HepG2 (cell line): Measurements from ENCODE around the gene MORN1. TPM values are rescaled to one million over a fixed set of nuclear protein-coding genes. Genes with fewer than 3 reads are reported as not detected.

Source experiments
- ARID2 ChIP-seq: sonication (generic); formaldehyde crosslinking; IDR thresholded peaks from 2 replicates; pipeline ENCODE4 v1.8.1; 2022; ENCODE audit warnings: mild to moderate bottlenecking, missing genetic modification reagents, borderline replicate concordance
- BRCA1 ChIP-seq: sonication (generic); formaldehyde crosslinking; IDR thresholded peaks from 2 replicates; pipeline ENCODE4 v1.4.0; 2020; ENCODE audit warnings: missing genetic modification reagents
- BRD4 ChIP-seq: sonication (generic); formaldehyde crosslinking; IDR thresholded peaks from 2 replicates; pipeline ENCODE4 v1.4.0; 2020; ENCODE audit warnings: missing genetic modification reagents
- CENPX ChIP-seq: sonication (generic); formaldehyde crosslinking; IDR thresholded peaks from 2 replicates; pipeline ENCODE4 v1.9.0; 2021; ENCODE audit warnings: mild to moderate bottlenecking, missing genetic modification reagents, moderate library complexity
- DMAP1 ChIP-seq: IDR thresholded peaks from 2 replicates; pipeline ENCODE4 v1.6.1; 2016
- JDP2 ChIP-seq: sonication (generic); formaldehyde crosslinking; IDR thresholded peaks from 2 replicates; pipeline ENCODE4 v1.8.1; 2022; ENCODE audit warnings: missing genetic modification reagents, borderline replicate concordance
- LCORL ChIP-seq, 2 experiments: fragments of 450-650 bp in 1 of 2; sonication (generic) in 1 of 2; formaldehyde crosslinking in 1 of 2; IDR thresholded peaks; 2 replicates each; pipeline versions ENCODE4 v1.5.0 to v1.6.1; 2017 to 2020; ENCODE audit warnings: antibody characterized with exemption in 1 of 2, missing genetic modification reagents in 1 of 2
- MYNN ChIP-seq: sonication (generic); formaldehyde crosslinking; IDR thresholded peaks from 2 replicates; pipeline ENCODE4 v1.4.0; 2020; ENCODE audit warnings: mild to moderate bottlenecking, low read depth, missing genetic modification reagents
- NFKB2 ChIP-seq: sonication (generic); formaldehyde crosslinking; IDR thresholded peaks from 2 replicates; pipeline ENCODE4 v1.4.0; 2020; ENCODE audit warnings: missing genetic modification reagents, borderline replicate concordance
- NR2F2 ChIP-seq: IDR thresholded peaks from 2 replicates; pipeline ENCODE4 v1.6.1; 2012; ENCODE audit warnings: low read depth, inconsistent platforms, borderline replicate concordance
- PAX8 ChIP-seq: sonication (generic); formaldehyde crosslinking; IDR thresholded peaks from 2 replicates; pipeline ENCODE4 v1.8.0; 2022; ENCODE audit warnings: mild to moderate bottlenecking, missing genetic modification reagents, borderline replicate concordance
- SOX5 ChIP-seq: IDR thresholded peaks from 2 replicates; pipeline ENCODE4 v1.6.1; 2016; ENCODE audit warnings: borderline replicate concordance
- TSC22D2 ChIP-seq: sonication (generic); formaldehyde crosslinking; IDR thresholded peaks from 2 replicates; pipeline ENCODE4 v1.5.1; 2020; ENCODE audit warnings: missing genetic modification reagents, mild to moderate bottlenecking, borderline replicate concordance
- ZFX ChIP-seq: sonication (generic); formaldehyde crosslinking; IDR thresholded peaks from 2 replicates; pipeline ENCODE4 v1.4.0; 2020; ENCODE audit warnings: mild to moderate bottlenecking, low read depth, missing genetic modification reagents, moderate library complexity
- ZNF136 ChIP-seq: sonication (generic); formaldehyde crosslinking; IDR thresholded peaks from 2 replicates; pipeline ENCODE4 v1.8.1; 2022; ENCODE audit warnings: low read depth, mild to moderate bottlenecking, moderate library complexity, missing genetic modification reagents
- ZNF329 ChIP-seq: sonication (generic); formaldehyde crosslinking; IDR thresholded peaks from 2 replicates; pipeline ENCODE4 v1.9.0; 2021; ENCODE audit warnings: low read depth, mild to moderate bottlenecking, missing genetic modification reagents
- ZNF556 ChIP-seq: sonication (generic); formaldehyde crosslinking; IDR thresholded peaks from 2 replicates; pipeline ENCODE4 v1.4.0; 2020; ENCODE audit warnings: mild to moderate bottlenecking, missing genetic modification reagents, borderline replicate concordance
- ZNF652 ChIP-seq: IDR thresholded peaks from 2 replicates; pipeline ENCODE4 v1.6.1; 2016; ENCODE audit warnings: low read depth, borderline replicate concordance
- polyA plus RNA-seq, 8 experiments: library from polyadenylated mRNA; depleted of rRNA in 3 of 8; stranded (reverse) in 7 of 8; unstranded in 1 of 8; fragments of >200 nt; fragmentation: Illumina TruSeq in 4 of 8; extraction: Trizol in 4 of 8; gene quantifications; 2 replicates each; pipeline versions ENCODE4 v1.2.1 to v1.2.3, GENCODE V29; 2011 to 2016; ENCODE audit warnings: low read depth in 4 of 8, missing spikeins in 1 of 8, mixed read lengths in 1 of 8; ENCODE audit not compliant: insufficient read depth in 1 of 8
- total RNA-seq, 5 experiments: library from RNA; depleted of rRNA; stranded (reverse); fragments of >200 nt; fragmentation: Illumina TruSeq; extraction: Trizol; gene quantifications; 2 replicates each; pipeline ENCODE4 v1.2.3, GENCODE V29; 2016; ENCODE audit warnings: low read depth in 1 of 5
- TF ChIP-seq, protein P1 (sequence below): sonication (generic); formaldehyde crosslinking; IDR thresholded peaks from 2 replicates; pipeline ENCODE4 v1.5.1; 2020; ENCODE audit warnings: missing genetic modification reagents, mild to moderate bottlenecking, borderline replicate concordance
- TF ChIP-seq, protein P2 (sequence below): sonication (generic); formaldehyde crosslinking; IDR thresholded peaks from 2 replicates; pipeline ENCODE4 v1.9.0; 2022; ENCODE audit warnings: low read depth, missing genetic modification reagents
- TF ChIP-seq, protein P3 (sequence below): sonication (generic); formaldehyde crosslinking; IDR thresholded peaks from 2 replicates; pipeline ENCODE4 v1.4.0; 2020; ENCODE audit warnings: missing genetic modification reagents, borderline replicate concordance

The MORN1 gene
- total and polyA plus RNA-seq, 2 of the 13 experiments (the other 11 are each of a cell fraction or from before 2014, with no cell fraction given) = 3.1 to 6.5 TPM

DNA sequence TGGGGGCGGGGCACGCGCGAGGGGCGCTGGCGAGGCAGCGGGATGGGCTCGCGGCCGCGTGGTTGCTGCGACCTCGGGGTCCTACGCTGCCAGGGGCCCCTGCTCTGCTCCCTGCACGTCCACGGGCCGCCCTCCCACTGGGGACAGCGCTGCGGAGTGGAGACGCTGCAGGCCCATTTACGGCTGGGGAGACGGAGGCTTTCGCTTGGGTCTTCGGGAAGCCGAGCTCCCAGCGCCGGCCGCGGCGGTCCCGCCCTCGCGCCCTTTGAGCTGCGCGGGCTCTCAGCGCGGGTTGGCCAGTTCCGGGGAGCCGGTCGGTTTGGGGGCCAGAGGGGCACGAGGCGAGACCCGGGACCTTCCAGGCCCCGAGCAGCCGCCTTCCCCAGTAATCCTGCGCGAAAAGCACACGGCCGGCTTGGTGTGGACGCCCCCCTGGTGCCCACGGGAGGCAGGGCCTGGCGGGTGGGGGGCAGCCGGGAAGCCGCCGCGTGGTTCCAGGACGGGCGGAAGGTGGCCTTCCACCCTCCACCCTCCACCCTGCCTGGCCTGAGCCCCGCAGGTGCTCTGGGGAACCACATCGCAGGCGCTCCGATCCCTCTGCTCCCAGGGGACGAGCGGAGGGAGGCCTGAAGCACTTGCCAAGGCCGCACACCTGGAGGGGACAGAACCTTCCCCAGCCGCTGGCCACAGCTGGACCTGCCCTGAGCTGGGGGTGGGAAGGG is 21.6 kb upstream of the MORN1 start (continued):
- TF ChIP-seq, protein P1, sequence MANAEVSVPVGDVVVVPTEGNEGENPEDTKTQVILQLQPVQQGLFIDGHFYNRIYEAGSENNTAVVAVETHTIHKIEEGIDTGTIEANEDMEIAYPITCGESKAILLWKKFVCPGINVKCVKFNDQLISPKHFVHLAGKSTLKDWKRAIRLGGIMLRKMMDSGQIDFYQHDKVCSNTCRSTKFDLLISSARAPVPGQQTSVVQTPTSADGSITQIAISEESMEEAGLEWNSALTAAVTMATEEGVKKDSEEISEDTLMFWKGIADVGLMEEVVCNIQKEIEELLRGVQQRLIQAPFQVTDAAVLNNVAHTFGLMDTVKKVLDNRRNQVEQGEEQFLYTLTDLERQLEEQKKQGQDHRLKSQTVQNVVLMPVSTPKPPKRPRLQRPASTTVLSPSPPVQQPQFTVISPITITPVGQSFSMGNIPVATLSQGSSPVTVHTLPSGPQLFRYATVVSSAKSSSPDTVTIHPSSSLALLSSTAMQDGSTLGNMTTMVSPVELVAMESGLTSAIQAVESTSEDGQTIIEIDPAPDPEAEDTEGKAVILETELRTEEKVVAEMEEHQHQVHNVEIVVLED (CRISPR knock-in tag) = no peak
- TF ChIP-seq BRCA1 (no peak; the same call in 1 of the 2 replicates), LCORL (IDR thresholded peaks at IDR 0.05) (no peak), LCORL (CRISPR knock-in tag; IDR thresholded peaks at IDR 0.05) (peak; percentile 76; the same call in 1 of the 2 replicates), DMAP1 (CRISPR knock-in tag) (peak; percentile 84; the same call in 1 of the 2 replicates), JDP2 (CRISPR knock-in tag) (no peak; the same call in 1 of the 2 replicates), CENPX (CRISPR knock-in tag) (no peak), NR2F2 (no peak), TSC22D2 (no peak), ZFX (CRISPR knock-in tag) (no peak), BRD4 (peak; percentile 65), ZNF329 (CRISPR knock-in tag) (peak; percentile 43; the same call in 1 of the 2 replicates), PAX8 (CRISPR knock-in tag) (0 out of 2 replicates have a peak, but pooled peaks have one; percentile 16), ARID2 (CRISPR knock-in tag) (no peak), ZNF136 (no peak), NFKB2 (CRISPR knock-in tag) (peak; percentile 93; the same call in 1 of the 2 replicates), ZNF556 (CRISPR knock-in tag) (no peak; the same call in 1 of the 2 replicates), MYNN (no peak), ZNF652 (no peak), SOX5 (CRISPR knock-in tag) (no peak)
- TF ChIP-seq, protein P2, sequence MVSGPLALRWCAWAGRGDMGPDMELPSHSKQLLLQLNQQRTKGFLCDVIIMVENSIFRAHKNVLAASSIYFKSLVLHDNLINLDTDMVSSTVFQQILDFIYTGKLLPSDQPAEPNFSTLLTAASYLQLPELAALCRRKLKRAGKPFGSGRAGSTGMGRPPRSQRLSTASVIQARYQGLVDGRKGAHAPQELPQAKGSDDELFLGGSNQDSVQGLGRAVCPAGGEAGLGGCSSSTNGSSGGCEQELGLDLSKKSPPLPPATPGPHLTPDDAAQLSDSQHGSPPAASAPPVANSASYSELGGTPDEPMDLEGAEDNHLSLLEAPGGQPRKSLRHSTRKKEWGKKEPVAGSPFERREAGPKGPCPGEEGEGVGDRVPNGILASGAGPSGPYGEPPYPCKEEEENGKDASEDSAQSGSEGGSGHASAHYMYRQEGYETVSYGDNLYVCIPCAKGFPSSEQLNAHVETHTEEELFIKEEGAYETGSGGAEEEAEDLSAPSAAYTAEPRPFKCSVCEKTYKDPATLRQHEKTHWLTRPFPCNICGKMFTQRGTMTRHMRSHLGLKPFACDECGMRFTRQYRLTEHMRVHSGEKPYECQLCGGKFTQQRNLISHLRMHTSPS (CRISPR knock-in tag) = no peak; the same call in 1 of the 2 replicates
- TF ChIP-seq, protein P3, sequence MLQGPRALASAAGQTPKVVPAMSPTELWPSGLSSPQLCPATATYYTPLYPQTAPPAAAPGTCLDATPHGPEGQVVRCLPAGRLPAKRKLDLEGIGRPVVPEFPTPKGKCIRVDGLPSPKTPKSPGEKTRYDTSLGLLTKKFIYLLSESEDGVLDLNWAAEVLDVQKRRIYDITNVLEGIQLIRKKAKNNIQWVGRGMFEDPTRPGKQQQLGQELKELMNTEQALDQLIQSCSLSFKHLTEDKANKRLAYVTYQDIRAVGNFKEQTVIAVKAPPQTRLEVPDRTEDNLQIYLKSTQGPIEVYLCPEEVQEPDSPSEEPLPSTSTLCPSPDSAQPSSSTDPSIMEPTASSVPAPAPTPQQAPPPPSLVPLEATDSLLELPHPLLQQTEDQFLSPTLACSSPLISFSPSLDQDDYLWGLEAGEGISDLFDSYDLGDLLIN (CRISPR knock-in tag) = peak; percentile 60; the same call in 1 of the 2 replicates
